Measurements from ENCODE around the gene SH3RF2. TPM values are rescaled to one million over a fixed set of nuclear protein-coding genes. Genes with fewer than 3 reads are reported as not detected.

The SH3RF2 gene
- total and polyA plus RNA-seq, 9 donors, result 0.30 to 6.5 (median 0.81) TPM

DNA sequence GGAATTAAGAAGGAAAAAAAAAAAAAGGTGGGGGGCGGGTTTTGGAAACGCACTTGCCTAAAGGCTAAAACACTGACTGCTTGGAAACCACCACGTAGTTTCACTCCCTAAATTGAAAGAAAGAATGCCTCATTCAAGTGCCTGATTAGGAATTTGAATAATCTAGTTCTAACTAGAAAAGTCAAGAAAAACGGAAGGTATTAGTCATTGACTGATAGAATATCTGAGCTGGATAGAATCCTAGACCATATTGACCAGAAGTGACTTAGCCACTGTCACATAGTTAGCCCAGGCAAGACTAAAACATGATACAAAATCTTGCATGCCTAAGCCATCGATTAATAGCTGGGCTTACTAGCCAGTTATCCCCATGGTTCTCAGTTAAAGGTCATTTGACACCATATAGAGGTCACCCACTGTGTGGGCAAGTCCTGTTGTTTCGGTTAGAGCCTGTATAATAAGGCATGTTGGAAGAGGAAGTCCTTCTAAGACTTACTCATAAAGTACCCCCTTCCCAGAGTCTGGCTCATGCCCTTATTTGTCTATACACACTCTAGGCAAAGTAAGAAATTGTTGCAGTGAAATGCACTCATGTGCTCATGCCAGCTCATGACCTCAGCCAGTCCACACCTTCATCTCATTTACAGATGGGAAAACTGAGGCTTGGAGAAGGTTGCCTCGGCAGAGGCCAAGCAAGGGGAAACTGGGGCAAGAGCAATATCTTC is 40.2 kb downstream of the SH3RF2 start:
- 71 to 73% (median 71%) methylated on average over 7 of the region's 7 CpGs for WGBS, 3 donors
- Histone ChIP-seq H3K27me3 (no peaks in the 10 kb centered on the region), H3K36me3 (no peaks in the 10 kb centered on the region), H3K4me3 (no peak overlapping the region), H3K9me3 (no peaks in the 10 kb centered on the region), H3K27ac (no peak overlapping the region), H3K4me1 (ENCODE audit: insufficient read depth) (no peaks in the 10 kb centered on the region)
- TF ChIP-seq CTCF (IDR thresholded peaks at IDR 0.05) (no peak), EP300 (IDR thresholded peaks at IDR 0.05) (no peak), POLR2A (IDR thresholded peaks at IDR 0.05) (no peak)
- DNase-seq, result no peak
- intact Hi-C loops (cut with DNase I), result no loop called here

- intact Hi-C loops (cut with DNase I), result no loop called here
Measured at GRCh38 chr5:145978171-145978570, 41.8 kb downstream of the SH3RF2 start.

GRCh38 chr5:145978708-145979107 is 42.3 kb downstream of the SH3RF2 start:
- H3K4me3 ChIP-seq, result no peak overlapping the region
- TF ChIP-seq EP300 (IDR thresholded peaks at IDR 0.05) (no peak), POLR2A (IDR thresholded peaks at IDR 0.05) (no peak), CTCF (IDR thresholded peaks at IDR 0.05) (no peak)
- H3K27ac ChIP-seq, result no peak overlapping the region
- intact Hi-C loops (cut with DNase I), result no loop called here
- H3K27me3 ChIP-seq, result no peaks in the 10 kb centered on the region
- H3K36me3 ChIP-seq, result no peaks in the 10 kb centered on the region
- 36 to 45% (median 42%) methylated on average over 1 of the region's 1 CpG for WGBS, 3 donors
- H3K9me3 ChIP-seq, result no peaks in the 10 kb centered on the region
- no peaks in the 10 kb centered on the region for H3K4me1 ChIP-seq (ENCODE audit: insufficient read depth)
- DNase-seq, result no peak

More at GRCh38 chr5:145978171-145978570, 41.8 kb downstream of the SH3RF2 start:
- Histone ChIP-seq H3K9me3 (no peaks in the 10 kb centered on the region), H3K4me1 (ENCODE audit: insufficient read depth) (no peaks in the 10 kb centered on the region), H3K4me3 (no peak overlapping the region), H3K27me3 (no peaks in the 10 kb centered on the region), H3K36me3 (no peaks in the 10 kb centered on the region), H3K27ac (no peak overlapping the region)
- 77 to 91% (median 87%) methylated on average over 3 of the region's 3 CpGs for WGBS, 3 donors
- no peak for DNase-seq
- no peak for TF ChIP-seq CTCF (IDR thresholded peaks at IDR 0.05)
- TF ChIP-seq POLR2A (IDR thresholded peaks at IDR 0.05), result no peak
- TF ChIP-seq EP300 (IDR thresholded peaks at IDR 0.05), result no peak

- TF ChIP-seq EP300 (IDR thresholded peaks at IDR 0.05) (no peak), CTCF (IDR thresholded peaks at IDR 0.05) (no peak), POLR2A (IDR thresholded peaks at IDR 0.05) (no peak)
- 46 to 61% (median 48%) methylated on average over 7 of the region's 7 CpGs for WGBS, 3 donors
- Histone ChIP-seq H3K4me1 (ENCODE audit: insufficient read depth) (no peaks in the 10 kb centered on the region), H3K27ac (no peak overlapping the region), H3K4me3 (no peak overlapping the region), H3K9me3 (no peaks in the 10 kb centered on the region), H3K36me3 (no peaks in the 10 kb centered on the region), H3K27me3 (no peaks in the 10 kb centered on the region)
- no peak for DNase-seq
- intact Hi-C loops (cut with DNase I), result no loop called here
Measured at GRCh38 chr5:145979270-145980223, 43.2 kb downstream of the SH3RF2 start.

Data from ovary (tissue), 9 donors.